Muscle layer of duodenum (tissue), 2 donors: Measurements from ENCODE around the gene HDDC3.

Experiments used
- H3K27ac ChIP-seq: one replicate; pipeline ENCODE4 v1.7.0; 2013; ENCODE audit warnings: mild to moderate bottlenecking, low read length
- H3K27me3 ChIP-seq: one replicate; pipeline ENCODE4 v1.7.0; 2013; ENCODE audit warnings: low read depth, mild to moderate bottlenecking, control low read depth, low read length
- H3K36me3 ChIP-seq, 2 donors: one replicate each; pipeline ENCODE4 v1.7.0; 2013; ENCODE audit warnings: low read length in 2 of 2, control low read depth in 1 of 2, mild to moderate bottlenecking in 1 of 2; ENCODE audit not compliant: insufficient read depth in 2 of 2, control insufficient read depth in 1 of 2
- H3K4me1 ChIP-seq, 2 donors: one replicate each; pipeline ENCODE4 v1.7.0; 2013; ENCODE audit warnings: low read length in 2 of 2, mild to moderate bottlenecking in 2 of 2, control low read depth in 1 of 2, moderate library complexity in 1 of 2; ENCODE audit not compliant: insufficient read depth in 2 of 2, control insufficient read depth in 1 of 2
- H3K4me3 ChIP-seq, 2 donors: one replicate each; pipeline ENCODE4 v1.7.0; 2013; ENCODE audit warnings: low read length in 2 of 2, low read depth in 1 of 2, mild to moderate bottlenecking in 1 of 2
- H3K9me3 ChIP-seq, 2 donors: one replicate each; pipeline ENCODE4 v1.7.0; 2013; ENCODE audit warnings: low read length in 2 of 2, control low read depth in 1 of 2, mild to moderate bottlenecking in 1 of 2; ENCODE audit not compliant: control insufficient read depth in 1 of 2
- donor health status: healthy.

Gene HDDC3

GRCh38 chr15:90960298-90961091, 28.1 kb upstream of the HDDC3 start:
- Histone ChIP-seq H3K36me3 (peaks cover 18 to 25% of the 10 kb centered on the region in 2 donors), H3K4me1 (peaks cover 5 to 21% of the 10 kb centered on the region in 2 donors), H3K27me3 (no peaks in the 10 kb centered on the region), H3K4me3 (no peak overlapping the region), H3K9me3 (no peaks in the 10 kb centered on the region), H3K27ac (no peak overlapping the region)

GRCh38 chr15:90959894-90960293, 27.5 kb upstream of the HDDC3 start:
- Histone ChIP-seq H3K4me3 (no peak overlapping the region), H3K27me3 (no peaks in the 10 kb centered on the region), H3K27ac (no peak overlapping the region), H3K4me1 (peaks cover 7 to 26% of the 10 kb centered on the region in 2 donors), H3K36me3 (peaks cover 18 to 25% of the 10 kb centered on the region in 2 donors), H3K9me3 (no peaks in the 10 kb centered on the region)

- H3K27ac ChIP-seq, result no peak overlapping the region
These were observed 26.8 kb upstream of the HDDC3 start for GRCh38 chr15:90959028-90959595.

GRCh38 chr15:90957791-90958190, 25.4 kb upstream of the HDDC3 start:
- peaks cover 24 to 31% of the 10 kb centered on the region in 2 donors for H3K36me3 ChIP-seq
- no peaks in the 10 kb centered on the region for H3K9me3 ChIP-seq
- H3K4me1 ChIP-seq, result peaks cover 7 to 26% of the 10 kb centered on the region in 2 donors
- H3K27ac ChIP-seq, result no peak overlapping the region
- peak overlapping the region; percentile 1 to 84 for H3K4me3 ChIP-seq
- H3K27me3 ChIP-seq, result no peaks in the 10 kb centered on the region

More at GRCh38 chr15:90959028-90959595, 26.8 kb upstream of the HDDC3 start:
- H3K4me1 ChIP-seq, result peaks cover 7 to 26% of the 10 kb centered on the region in 2 donors
- no peak overlapping the region for H3K4me3 ChIP-seq
- peaks cover 18 to 25% of the 10 kb centered on the region in 2 donors for H3K36me3 ChIP-seq
- no peaks in the 10 kb centered on the region for H3K27me3 ChIP-seq
- no peaks in the 10 kb centered on the region for H3K9me3 ChIP-seq

GRCh38 chr15:90957031-90957790, 24.9 kb upstream of the HDDC3 start:
- peak overlapping the region; percentile 1 to 84 for H3K4me3 ChIP-seq
- H3K4me1 ChIP-seq, result peaks cover 7 to 26% of the 10 kb centered on the region in 2 donors
- H3K36me3 ChIP-seq, result peaks cover 26 to 35% of the 10 kb centered on the region in 2 donors

GRCh38 chr15:90956274-90957030, 24.1 kb upstream of the HDDC3 start:
- peaks cover 20 to 35% of the 10 kb centered on the region in 2 donors for H3K36me3 ChIP-seq
- H3K4me1 ChIP-seq, result peaks cover 7 to 26% of the 10 kb centered on the region in 2 donors
- H3K4me3 ChIP-seq, result peak overlapping the region in 1 of 2 donors; percentile 84
- no peak overlapping the region for H3K27ac ChIP-seq
- no peaks in the 10 kb centered on the region for H3K27me3 ChIP-seq
- no peaks in the 10 kb centered on the region for H3K9me3 ChIP-seq

More at GRCh38 chr15:90957031-90957790, 24.9 kb upstream of the HDDC3 start:
- Histone ChIP-seq H3K27ac (no peak overlapping the region), H3K9me3 (no peaks in the 10 kb centered on the region), H3K27me3 (no peaks in the 10 kb centered on the region)

- no peaks in the 10 kb centered on the region for H3K27me3 ChIP-seq
- H3K4me1 ChIP-seq, result peaks cover 7 to 26% of the 10 kb centered on the region in 2 donors
- peaks cover 22 to 35% of the 10 kb centered on the region in 2 donors for H3K36me3 ChIP-seq
- no peak overlapping the region for H3K27ac ChIP-seq
- H3K9me3 ChIP-seq, result no peaks in the 10 kb centered on the region
- H3K4me3 ChIP-seq, result peak overlapping the region in 1 of 2 donors; percentile 88
These were observed 23.4 kb upstream of the HDDC3 start for GRCh38 chr15:90955624-90956273.

GRCh38 chr15:90954712-90955623, 22.6 kb upstream of the HDDC3 start, which contains the start of gene RCCD1:
Gene RCCD1 (plus strand): TSS chr15:90954884. CDS start chr15:90956735, 1,851 bp downstream.
- Histone ChIP-seq H3K4me3 (peak within 1 kb of the TSS; percentile 81 to 88), H3K36me3 (peaks cover 27 to 40% of the 10 kb centered on the region in 2 donors), H3K9me3 (no peaks in the 10 kb centered on the region), H3K4me1 (peaks cover 7 to 26% of the 10 kb centered on the region in 2 donors), H3K27me3 (no peaks in the 10 kb centered on the region), H3K27ac (peak within 1 kb of the TSS; percentile 94)

- peaks cover 7 to 26% of the 10 kb centered on the region in 2 donors for H3K4me1 ChIP-seq
- peaks cover 33 to 49% of the 10 kb centered on the region in 2 donors for H3K36me3 ChIP-seq
- no peaks in the 10 kb centered on the region for H3K27me3 ChIP-seq
- H3K4me3 ChIP-seq, result peak overlapping the region; percentile 81 to 88
- no peak overlapping the region for H3K27ac ChIP-seq
- no peaks in the 10 kb centered on the region for H3K9me3 ChIP-seq
These were observed 21.8 kb upstream of the HDDC3 start for GRCh38 chr15:90953947-90954711.
